A673 (cell line): Measurements from ENCODE around the gene TICRR.

ENCODE experiments used
- EZH2 ChIP-seq: fragments of 200-600 bp; sonication (generic); IDR thresholded peaks from 2 replicates; pipeline ENCODE4 v1.6.1; 2017; ENCODE audit warnings: borderline replicate concordance, low read depth, mild to moderate bottlenecking, mixed read lengths, antibody characterized with exemption, low read length; ENCODE audit not compliant: poor library complexity, severe bottlenecking
- TF ChIP-seq, protein P1 (sequence below): fragments of 300-800, 200-600 bp; sonication (generic); conservative IDR thresholded peaks from 2 replicates; pipeline ENCODE4 v1.5.1; 2017; ENCODE audit warnings: low read depth, mild to moderate bottlenecking, antibody characterized with exemption, low read length, moderate library complexity, mixed read lengths

DNA sequence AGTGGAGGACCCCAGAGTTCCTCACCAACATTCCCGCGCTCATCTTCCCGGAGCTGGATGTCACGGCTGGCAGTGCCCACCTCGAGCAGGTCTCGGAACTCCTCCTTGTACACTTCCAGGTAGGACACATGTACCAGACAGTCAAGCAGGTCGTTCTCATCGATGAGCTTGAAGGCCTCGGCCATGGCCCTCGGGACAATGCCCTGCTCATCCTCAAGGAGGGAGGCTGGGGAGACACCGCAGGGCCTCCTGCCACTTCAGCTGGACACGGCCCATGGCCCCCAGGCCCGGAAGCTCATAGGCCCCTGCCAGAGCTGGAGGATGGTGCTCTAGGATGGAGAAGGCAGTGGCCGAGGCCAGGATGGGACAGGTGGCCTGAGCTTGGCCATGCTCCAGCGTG, 74.4 kb downstream of the TICRR start:
- TF ChIP-seq, protein P1, sequence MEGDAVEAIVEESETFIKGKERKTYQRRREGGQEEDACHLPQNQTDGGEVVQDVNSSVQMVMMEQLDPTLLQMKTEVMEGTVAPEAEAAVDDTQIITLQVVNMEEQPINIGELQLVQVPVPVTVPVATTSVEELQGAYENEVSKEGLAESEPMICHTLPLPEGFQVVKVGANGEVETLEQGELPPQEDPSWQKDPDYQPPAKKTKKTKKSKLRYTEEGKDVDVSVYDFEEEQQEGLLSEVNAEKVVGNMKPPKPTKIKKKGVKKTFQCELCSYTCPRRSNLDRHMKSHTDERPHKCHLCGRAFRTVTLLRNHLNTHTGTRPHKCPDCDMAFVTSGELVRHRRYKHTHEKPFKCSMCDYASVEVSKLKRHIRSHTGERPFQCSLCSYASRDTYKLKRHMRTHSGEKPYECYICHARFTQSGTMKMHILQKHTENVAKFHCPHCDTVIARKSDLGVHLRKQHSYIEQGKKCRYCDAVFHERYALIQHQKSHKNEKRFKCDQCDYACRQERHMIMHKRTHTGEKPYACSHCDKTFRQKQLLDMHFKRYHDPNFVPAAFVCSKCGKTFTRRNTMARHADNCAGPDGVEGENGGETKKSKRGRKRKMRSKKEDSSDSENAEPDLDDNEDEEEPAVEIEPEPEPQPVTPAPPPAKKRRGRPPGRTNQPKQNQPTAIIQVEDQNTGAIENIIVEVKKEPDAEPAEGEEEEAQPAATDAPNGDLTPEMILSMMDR = no peak
- no peak for TF ChIP-seq EZH2
